ENCODE data around the gene EML4. TPM values are rescaled to one million over a fixed set of nuclear protein-coding genes. Genes with fewer than 3 reads are reported as not detected.

The EML4 gene
- total and polyA plus RNA-seq, 2 of the 13 experiments (the other 11 are each of a cell fraction or from before 2014, with no cell fraction given) = 243 to 476 TPM

DNA sequence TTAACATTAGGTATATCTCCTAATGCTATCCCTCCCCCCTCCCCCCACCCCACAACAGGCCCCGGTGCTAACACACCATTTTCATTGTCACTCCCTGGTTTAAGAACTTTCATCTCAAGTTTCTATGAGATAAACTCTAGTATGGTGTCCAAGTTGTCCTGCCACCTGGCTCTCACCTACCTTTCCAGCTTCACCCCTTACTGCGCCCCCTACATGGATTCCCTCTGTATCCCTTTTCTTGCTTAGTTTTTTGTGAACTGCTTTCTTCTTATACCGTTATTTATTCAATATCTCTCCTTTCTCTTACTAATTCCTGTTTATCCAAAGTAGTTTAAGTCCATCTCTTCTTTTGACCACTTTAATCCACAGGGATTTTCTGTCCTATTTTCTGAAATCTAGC is 15.2 kb downstream of the EML4 start:
- TF ChIP-seq, protein P1, sequence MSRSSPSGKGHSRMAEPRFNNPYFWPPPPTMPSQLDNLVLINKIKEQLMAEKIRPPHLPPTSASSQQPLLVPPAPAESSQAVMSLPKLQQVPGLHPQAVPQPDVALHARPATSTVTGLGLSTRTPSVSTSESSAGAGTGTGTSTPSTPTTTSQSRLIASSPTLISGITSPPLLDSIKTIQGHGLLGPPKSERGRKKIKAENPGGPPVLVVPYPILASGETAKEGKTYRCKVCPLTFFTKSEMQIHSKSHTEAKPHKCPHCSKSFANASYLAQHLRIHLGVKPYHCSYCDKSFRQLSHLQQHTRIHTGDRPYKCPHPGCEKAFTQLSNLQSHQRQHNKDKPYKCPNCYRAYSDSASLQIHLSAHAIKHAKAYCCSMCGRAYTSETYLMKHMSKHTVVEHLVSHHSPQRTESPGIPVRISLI (CRISPR knock-in tag; IDR thresholded peaks at IDR 0.05; ENCODE audit: borderline replicate concordance) = no peak
- TF ChIP-seq, protein P2, sequence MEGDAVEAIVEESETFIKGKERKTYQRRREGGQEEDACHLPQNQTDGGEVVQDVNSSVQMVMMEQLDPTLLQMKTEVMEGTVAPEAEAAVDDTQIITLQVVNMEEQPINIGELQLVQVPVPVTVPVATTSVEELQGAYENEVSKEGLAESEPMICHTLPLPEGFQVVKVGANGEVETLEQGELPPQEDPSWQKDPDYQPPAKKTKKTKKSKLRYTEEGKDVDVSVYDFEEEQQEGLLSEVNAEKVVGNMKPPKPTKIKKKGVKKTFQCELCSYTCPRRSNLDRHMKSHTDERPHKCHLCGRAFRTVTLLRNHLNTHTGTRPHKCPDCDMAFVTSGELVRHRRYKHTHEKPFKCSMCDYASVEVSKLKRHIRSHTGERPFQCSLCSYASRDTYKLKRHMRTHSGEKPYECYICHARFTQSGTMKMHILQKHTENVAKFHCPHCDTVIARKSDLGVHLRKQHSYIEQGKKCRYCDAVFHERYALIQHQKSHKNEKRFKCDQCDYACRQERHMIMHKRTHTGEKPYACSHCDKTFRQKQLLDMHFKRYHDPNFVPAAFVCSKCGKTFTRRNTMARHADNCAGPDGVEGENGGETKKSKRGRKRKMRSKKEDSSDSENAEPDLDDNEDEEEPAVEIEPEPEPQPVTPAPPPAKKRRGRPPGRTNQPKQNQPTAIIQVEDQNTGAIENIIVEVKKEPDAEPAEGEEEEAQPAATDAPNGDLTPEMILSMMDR (CRISPR knock-in tag; IDR thresholded peaks at IDR 0.05) = peak; percentile 35; the same call in 1 of the 2 replicates
- TF ChIP-seq PAF1 (CRISPR knock-in tag; IDR thresholded peaks at IDR 0.05) = 0 out of 2 replicates have a peak, but pooled peaks have one; percentile 16
- H3K36me3 ChIP-seq (replicated peaks in 1 of 2; ENCODE audit: control insufficient read depth in 1 of 2, insufficient read depth in 2 of 2, low read length in 2 of 2) = peaks cover 5 to 49% of the 10 kb centered on the region in 2 experiments
- H3K4me3 ChIP-seq (replicated peaks in 1 of 3; ENCODE audit: insufficient read depth in 1 of 3, low read depth in 2 of 3, low read length in 3 of 3) = peak overlapping the region in 1 of 3 experiments; percentile 26; a peak in 1 of 6 replicates
- H3K27ac ChIP-seq (ENCODE audit: extremely low read length, insufficient read depth, low read length) = peak overlapping the region; percentile 9
- H4K20me1 ChIP-seq (ENCODE audit: insufficient read depth, low read length) = peaks cover 100% of the 10 kb centered on the region
- H2AFZ ChIP-seq (ENCODE audit: low read length) = no peak overlapping the region
- peak overlapping the region; percentile 43; the same call in 1 of the 2 replicates for H3K4me2 ChIP-seq (ENCODE audit: low read depth, low read length)
- no peaks in the 10 kb centered on the region for H3K9me3 ChIP-seq (ENCODE audit: low read length)
- FAIRE-seq (no peak), DNase-seq (ENCODE audit: low spot score) (no peak), ATAC-seq (no peak)
- no peaks in the 10 kb centered on the region for H3K27me3 ChIP-seq (ENCODE audit: control insufficient read depth in 1 of 2, insufficient read depth in 2 of 2, low read length in 2 of 2)
- in situ Hi-C loops (cut with HindIII; ENCODE audit: extremely low pct_ligation_motif_present, low pct_unique_long_range_greater_than_20kb) (loop anchor here (25.0 kb wide), 1 partner anchor 322 kb away; no protein-coding TSS in a partner anchor), intact Hi-C loops (cut with micrococcal nuclease; ENCODE audit: unreplicated experiment) (no loop called here)
- H3K79me2 ChIP-seq (ENCODE audit: insufficient read depth, low read length) = peaks cover 99% of the 10 kb centered on the region
- ChIA-PET CTCF (ENCODE audit: low intra/inter-chr PET ratio, low total read pairs) (interaction anchor here (1.7 kb wide), 1 partner anchor 89 kb away, joined by 5 read pairs; no protein-coding TSS in a partner anchor), POLR2A (no interaction called here)
- H3K9ac ChIP-seq (ENCODE audit: insufficient read depth, low read depth, low read length) = no peak overlapping the region
- BruUV-seq (replicated peaks) = no TSS peak
- peaks cover 100% of the 10 kb centered on the region for H3K4me1 ChIP-seq (ENCODE audit: insufficient read depth, low read length)
- WGBS (ENCODE audit: low lambda C conversion rate) = 66% methylated on average over 3 of the region's 3 CpGs

Measured in HepG2 (cell line).